ENCODE results near the gene NDUFV3. TPM values are rescaled to one million over a fixed set of nuclear protein-coding genes. Genes with fewer than 3 reads are reported as not detected.
"Not testable (repeated sequence)": the region's sequence is repeated elsewhere in the genome, so short reads cannot be mapped to it uniquely, and the experiment has no call there.

Gene NDUFV3
- polyA plus RNA-seq, 1 donor from 2014 or later, result 22.7 TPM

GRCh38 chr21:42929969-42930368 lies 36.9 kb downstream of the NDUFV3 start:
- no peaks in the 10 kb centered on the region for H3K79me2 ChIP-seq (replicated peaks; ENCODE audit: insufficient read depth, low read length)
- no peak overlapping the region for H3K4me3 ChIP-seq (ENCODE audit: low read length)
- H3K9me2 ChIP-seq (ENCODE audit: insufficient read depth, low read length), result no peaks in the 10 kb centered on the region
- H3K9me3 ChIP-seq (ENCODE audit: low read length), result no peaks in the 10 kb centered on the region
- H3F3A ChIP-seq (ENCODE audit: insufficient read depth, low read length, poor library complexity, severe bottlenecking), result no peaks in the 10 kb centered on the region
- TF ChIP-seq TAF1 (IDR thresholded peaks at IDR 0.05; ENCODE audit: low read depth), result no peak
- TF ChIP-seq EZH2 (IDR thresholded peaks at IDR 0.05; ENCODE audit: borderline replicate concordance, insufficient read depth, low read length, poor library complexity, severe bottlenecking), result no peak
- no peak for TF ChIP-seq SMC3 (conservative IDR thresholded peaks at IDR 0.05; ENCODE audit: poor library complexity)
- no peak for TF ChIP-seq MXI1 (conservative IDR thresholded peaks at IDR 0.05; ENCODE audit: poor library complexity, severe bottlenecking)
- H3K27me3 ChIP-seq (ENCODE audit: insufficient read depth, low read depth, low read length), result no peaks in the 10 kb centered on the region
- no peaks in the 10 kb centered on the region for H3K36me3 ChIP-seq (ENCODE audit: insufficient read depth, low read length)
- H2AFZ ChIP-seq (ENCODE audit: low read depth, low read length), result no peak overlapping the region
- H4K20me1 ChIP-seq (ENCODE audit: insufficient read depth), result no peaks in the 10 kb centered on the region
- no peak overlapping the region for H3K9ac ChIP-seq (ENCODE audit: low read length)
- no peak overlapping the region for H3K27ac ChIP-seq (ENCODE audit: low read length)
- no peak overlapping the region for H3K4me2 ChIP-seq (ENCODE audit: low read length)

DNA sequence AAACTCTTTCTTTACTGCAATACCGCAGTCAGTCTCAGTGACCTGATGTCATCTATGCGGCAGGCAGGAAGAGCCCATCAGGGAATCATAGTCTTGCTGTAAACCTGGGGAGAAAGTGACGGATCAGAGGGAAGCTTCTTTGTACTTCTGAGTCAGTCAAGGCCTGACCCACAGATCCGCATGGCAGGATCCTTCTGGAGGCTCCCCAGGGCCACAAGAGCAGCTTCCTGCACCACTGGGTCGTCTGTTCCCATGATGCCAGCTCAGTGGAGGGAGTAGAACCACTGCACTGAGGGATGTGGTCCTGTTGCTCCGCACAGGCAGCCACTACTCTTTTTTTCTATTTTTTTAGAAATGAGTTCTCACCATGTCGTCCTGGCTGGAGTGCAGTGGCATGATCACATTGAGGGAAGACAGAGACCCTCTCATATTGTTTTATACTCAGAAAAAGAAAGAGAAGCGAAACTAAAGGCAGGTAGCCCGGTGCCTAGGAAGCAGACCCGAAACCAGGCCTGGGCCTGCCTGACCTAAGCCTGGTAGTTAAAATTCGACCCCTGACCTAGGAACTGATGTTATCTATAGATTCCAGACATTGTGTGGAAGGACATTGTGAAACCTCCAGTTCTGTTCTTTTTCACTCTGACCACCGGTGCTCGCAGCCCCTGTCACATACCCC lies 38.6 kb downstream of the NDUFV3 start:
- TF ChIP-seq RAD21 (conservative IDR thresholded peaks at IDR 0.05) (no peak), CTCF (IDR thresholded peaks at IDR 0.05; ENCODE audit: poor library complexity, severe bottlenecking) (no peak), SMC3 (conservative IDR thresholded peaks at IDR 0.05; ENCODE audit: poor library complexity) (no peak), POLR2AphosphoS5 (IDR thresholded peaks at IDR 0.05) (no peak), MXI1 (conservative IDR thresholded peaks at IDR 0.05; ENCODE audit: poor library complexity, severe bottlenecking) (no peak), TAF1 (IDR thresholded peaks at IDR 0.05; ENCODE audit: low read depth) (no peak), EZH2 (IDR thresholded peaks at IDR 0.05; ENCODE audit: borderline replicate concordance, insufficient read depth, low read length, poor library complexity, severe bottlenecking) (no peak), EP300 (conservative IDR thresholded peaks at IDR 0.05; ENCODE audit: poor library complexity, severe bottlenecking) (no peak)
- TF ChIP-seq, protein P1, sequence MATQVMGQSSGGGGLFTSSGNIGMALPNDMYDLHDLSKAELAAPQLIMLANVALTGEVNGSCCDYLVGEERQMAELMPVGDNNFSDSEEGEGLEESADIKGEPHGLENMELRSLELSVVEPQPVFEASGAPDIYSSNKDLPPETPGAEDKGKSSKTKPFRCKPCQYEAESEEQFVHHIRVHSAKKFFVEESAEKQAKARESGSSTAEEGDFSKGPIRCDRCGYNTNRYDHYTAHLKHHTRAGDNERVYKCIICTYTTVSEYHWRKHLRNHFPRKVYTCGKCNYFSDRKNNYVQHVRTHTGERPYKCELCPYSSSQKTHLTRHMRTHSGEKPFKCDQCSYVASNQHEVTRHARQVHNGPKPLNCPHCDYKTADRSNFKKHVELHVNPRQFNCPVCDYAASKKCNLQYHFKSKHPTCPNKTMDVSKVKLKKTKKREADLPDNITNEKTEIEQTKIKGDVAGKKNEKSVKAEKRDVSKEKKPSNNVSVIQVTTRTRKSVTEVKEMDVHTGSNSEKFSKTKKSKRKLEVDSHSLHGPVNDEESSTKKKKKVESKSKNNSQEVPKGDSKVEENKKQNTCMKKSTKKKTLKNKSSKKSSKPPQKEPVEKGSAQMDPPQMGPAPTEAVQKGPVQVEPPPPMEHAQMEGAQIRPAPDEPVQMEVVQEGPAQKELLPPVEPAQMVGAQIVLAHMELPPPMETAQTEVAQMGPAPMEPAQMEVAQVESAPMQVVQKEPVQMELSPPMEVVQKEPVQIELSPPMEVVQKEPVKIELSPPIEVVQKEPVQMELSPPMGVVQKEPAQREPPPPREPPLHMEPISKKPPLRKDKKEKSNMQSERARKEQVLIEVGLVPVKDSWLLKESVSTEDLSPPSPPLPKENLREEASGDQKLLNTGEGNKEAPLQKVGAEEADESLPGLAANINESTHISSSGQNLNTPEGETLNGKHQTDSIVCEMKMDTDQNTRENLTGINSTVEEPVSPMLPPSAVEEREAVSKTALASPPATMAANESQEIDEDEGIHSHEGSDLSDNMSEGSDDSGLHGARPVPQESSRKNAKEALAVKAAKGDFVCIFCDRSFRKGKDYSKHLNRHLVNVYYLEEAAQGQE (IDR thresholded peaks at IDR 0.05; ENCODE audit: borderline replicate concordance), result no peak
- Histone ChIP-seq H4K20me1 (ENCODE audit: insufficient read depth) (no peaks in the 10 kb centered on the region), H3K27me3 (ENCODE audit: insufficient read depth, low read depth, low read length) (no peaks in the 10 kb centered on the region), H3K4me3 (ENCODE audit: low read length) (no peak overlapping the region), H3K9ac (ENCODE audit: low read length) (no peak overlapping the region), H3K27ac (ENCODE audit: low read length) (no peak overlapping the region), H3K79me2 (replicated peaks; ENCODE audit: insufficient read depth, low read length) (no peaks in the 10 kb centered on the region), H3K36me3 (ENCODE audit: insufficient read depth, low read length) (no peaks in the 10 kb centered on the region), H3F3A (ENCODE audit: insufficient read depth, low read length, poor library complexity, severe bottlenecking) (no peaks in the 10 kb centered on the region), H3K9me2 (ENCODE audit: insufficient read depth, low read length) (no peaks in the 10 kb centered on the region), H2AFZ (ENCODE audit: low read depth, low read length) (no peak overlapping the region), H3K9me3 (ENCODE audit: low read length) (no peaks in the 10 kb centered on the region), H3K4me2 (ENCODE audit: low read length) (no peak overlapping the region)

- not testable (repeated sequence) for H3K79me2 ChIP-seq (replicated peaks; ENCODE audit: insufficient read depth, low read length); H3K4me2 ChIP-seq (ENCODE audit: low read length); H2AFZ ChIP-seq (ENCODE audit: low read depth, low read length); H3K27ac ChIP-seq (ENCODE audit: low read length); H3K36me3 ChIP-seq (ENCODE audit: insufficient read depth, low read length); H3K4me3 ChIP-seq (ENCODE audit: low read length); H3K9me3 ChIP-seq (ENCODE audit: low read length); H3K9ac ChIP-seq (ENCODE audit: low read length); H4K20me1 ChIP-seq (ENCODE audit: insufficient read depth); H3F3A ChIP-seq (ENCODE audit: insufficient read depth, low read length, poor library complexity, severe bottlenecking); H3K9me2 ChIP-seq (ENCODE audit: insufficient read depth, low read length); H3K27me3 ChIP-seq (ENCODE audit: insufficient read depth, low read depth, low read length)
These were observed 39.4 kb downstream of the NDUFV3 start for GRCh38 chr21:42932378-42933136.

DNA sequence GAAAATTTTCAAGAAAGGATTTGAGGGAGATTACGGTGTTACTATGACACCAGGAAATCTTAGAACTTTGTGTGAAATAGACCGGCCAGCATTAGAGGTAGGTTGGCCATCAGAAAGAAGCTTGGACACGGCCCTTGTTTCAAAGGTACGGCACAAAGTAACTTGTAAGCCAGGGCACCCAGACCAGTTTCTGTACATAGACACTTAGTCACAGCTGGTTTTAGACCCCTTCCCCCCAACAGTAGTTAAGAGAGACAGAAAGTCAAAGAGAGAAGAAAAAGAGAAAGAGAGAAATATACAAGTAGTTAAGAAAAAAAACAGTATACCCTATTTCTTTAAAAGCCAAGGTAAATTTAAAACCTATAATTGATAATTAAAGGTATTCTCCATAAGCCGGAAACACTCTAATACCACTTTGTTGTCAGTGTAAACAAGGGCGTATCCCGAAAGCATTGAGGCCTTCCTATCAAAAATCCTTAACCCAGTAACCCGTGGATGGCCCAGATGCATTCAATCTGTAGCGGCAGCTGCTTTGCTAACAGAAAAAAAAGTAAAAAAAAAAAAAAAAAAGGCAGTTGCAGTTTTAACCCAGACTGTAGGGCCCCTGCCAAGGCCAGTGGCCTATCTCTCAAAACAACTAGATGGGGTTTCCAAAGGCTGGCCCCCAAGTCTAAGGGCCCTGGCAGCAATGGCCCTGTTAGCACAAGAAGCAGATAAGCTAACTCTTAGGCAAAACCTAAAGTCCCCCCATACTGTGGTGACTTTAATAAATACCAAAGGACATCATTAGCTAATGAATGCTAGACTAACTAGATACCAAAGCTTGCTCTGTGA lies 40.2 kb downstream of the NDUFV3 start:
- not testable (repeated sequence) for H3F3A ChIP-seq (ENCODE audit: insufficient read depth, low read length, poor library complexity, severe bottlenecking); H3K4me2 ChIP-seq (ENCODE audit: low read length); H3K27me3 ChIP-seq (ENCODE audit: insufficient read depth, low read depth, low read length); H3K9ac ChIP-seq (ENCODE audit: low read length); H3K79me2 ChIP-seq (replicated peaks; ENCODE audit: insufficient read depth, low read length); H3K4me3 ChIP-seq (ENCODE audit: low read length); H3K36me3 ChIP-seq (ENCODE audit: insufficient read depth, low read length); H2AFZ ChIP-seq (ENCODE audit: low read depth, low read length); H3K9me2 ChIP-seq (ENCODE audit: insufficient read depth, low read length); H3K27ac ChIP-seq (ENCODE audit: low read length); H3K9me3 ChIP-seq (ENCODE audit: low read length); H4K20me1 ChIP-seq (ENCODE audit: insufficient read depth)

All from neural cell (in vitro differentiated cells).